Activated CD4-positive, alpha-beta T cell treated with anti-CD3 and anti-CD28 coated beads, Interleukin-2, amount 10 ng/mL, durations not matched to agents 24 days and 14 days (primary cell): ENCODE data around the gene DNAJC6. TPM values are rescaled to one million over a fixed set of nuclear protein-coding genes. Genes with fewer than 3 reads are reported as not detected.
"Not testable (repeated sequence)": the region's sequence is repeated elsewhere in the genome, so short reads cannot be mapped to it uniquely, and the experiment has no call there.

ENCODE experiments used
- DNase-seq: peaks from one replicate; pipeline ENCODE4 v3.0.0; 2022
- H3K27ac Mint-ChIP-seq: one replicate; pipeline ENCODE4 v1.8.0; 2022; ENCODE audit warnings: mild to moderate bottlenecking, mixed read lengths
- H3K27me3 Mint-ChIP-seq: one replicate; pipeline ENCODE4 v1.8.0; 2022; ENCODE audit warnings: mixed read lengths
- H3K36me3 Mint-ChIP-seq: one replicate; pipeline ENCODE4 v1.8.0; 2022; ENCODE audit warnings: low read depth, mild to moderate bottlenecking, mixed read lengths
- H3K4me1 Mint-ChIP-seq: one replicate; pipeline ENCODE4 v1.8.0; 2021; ENCODE audit warnings: mixed read lengths
- H3K4me3 Mint-ChIP-seq: one replicate; pipeline ENCODE4 v1.8.0; 2022; ENCODE audit warnings: mild to moderate bottlenecking, moderate library complexity, mixed read lengths
- H3K9me3 Mint-ChIP-seq: one replicate; pipeline ENCODE4 v1.8.0; 2021; ENCODE audit warnings: mixed read lengths
- intact Hi-C: fragments of 100-400 bp; cut with micrococcal nuclease; formaldehyde crosslinking; loops from one replicate; pipeline ENCODE4 v1.15.1; 2023
- total RNA-seq: library from RNA; stranded (reverse); gene quantifications from 2 replicates; pipeline ENCODE4 v1.2.3, GENCODE V29; 2022

DNAJC6 gene
- total RNA-seq, 1 donor from 2014 or later = 2.8 TPM

GRCh38 chr1:65442442-65442841, 133.1 kb downstream of the DNAJC6 start:
- no peak overlapping the region for H3K27ac Mint-ChIP-seq
- no peaks in the 10 kb centered on the region for H3K9me3 Mint-ChIP-seq
- H3K27me3 Mint-ChIP-seq = peaks cover 5% of the 10 kb centered on the region
- H3K4me3 Mint-ChIP-seq = no peak overlapping the region
- no peaks in the 10 kb centered on the region for H3K4me1 Mint-ChIP-seq
- H3K36me3 Mint-ChIP-seq = no peaks in the 10 kb centered on the region
- intact Hi-C loops = no loop called here
- no peak for DNase-seq

- Mint-ChIP-seq H3K36me3 (no peaks in the 10 kb centered on the region), H3K4me3 (no peak overlapping the region), H3K27me3 (peaks cover 5% of the 10 kb centered on the region), H3K27ac (no peak overlapping the region), H3K9me3 (no peaks in the 10 kb centered on the region), H3K4me1 (no peaks in the 10 kb centered on the region)
- DNase-seq = no peak
- intact Hi-C loops = no loop called here
Observed at GRCh38 chr1:65443647-65444046, 134.3 kb downstream of the DNAJC6 start.

DNA sequence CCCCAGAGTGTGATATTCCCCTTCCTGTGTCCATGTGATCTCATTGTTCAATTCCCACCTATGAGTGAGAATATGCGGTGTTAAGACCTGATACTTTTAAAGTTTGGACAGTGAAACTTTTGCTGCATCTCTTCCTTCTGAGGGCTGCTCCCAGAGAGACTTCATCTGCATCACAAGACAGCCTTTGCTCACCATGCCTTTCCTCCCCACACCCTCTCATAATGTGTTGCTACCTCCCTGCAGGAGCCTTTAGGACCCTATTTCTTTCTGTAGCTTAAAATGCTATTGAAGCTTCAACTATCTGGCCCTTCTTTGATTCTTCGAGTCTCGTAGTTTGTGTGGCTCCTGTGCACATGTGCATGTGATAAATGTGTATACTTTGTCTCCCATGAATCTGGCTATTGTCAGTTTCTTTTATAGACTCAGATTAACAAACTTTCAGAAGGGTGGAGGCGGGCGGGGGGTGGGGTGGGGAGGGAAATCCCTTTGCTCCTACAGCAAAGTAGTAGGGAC, 134.8 kb downstream of the DNAJC6 start:
- Mint-ChIP-seq H3K36me3 (no peaks in the 10 kb centered on the region), H3K4me3 (no peak overlapping the region), H3K27me3 (peaks cover 5% of the 10 kb centered on the region), H3K4me1 (no peaks in the 10 kb centered on the region), H3K27ac (no peak overlapping the region), H3K9me3 (no peaks in the 10 kb centered on the region)
- intact Hi-C loops = no loop called here
- DNase-seq = no peak

GRCh38 chr1:65445837-65446236, 136.5 kb downstream of the DNAJC6 start:
- H3K4me1 Mint-ChIP-seq = no peaks in the 10 kb centered on the region
- DNase-seq = no peak
- H3K4me3 Mint-ChIP-seq = no peak overlapping the region
- no peaks in the 10 kb centered on the region for H3K36me3 Mint-ChIP-seq
- intact Hi-C loops = no loop called here
- H3K27me3 Mint-ChIP-seq = peaks cover 2% of the 10 kb centered on the region
- no peaks in the 10 kb centered on the region for H3K9me3 Mint-ChIP-seq
- H3K27ac Mint-ChIP-seq = no peak overlapping the region

DNA sequence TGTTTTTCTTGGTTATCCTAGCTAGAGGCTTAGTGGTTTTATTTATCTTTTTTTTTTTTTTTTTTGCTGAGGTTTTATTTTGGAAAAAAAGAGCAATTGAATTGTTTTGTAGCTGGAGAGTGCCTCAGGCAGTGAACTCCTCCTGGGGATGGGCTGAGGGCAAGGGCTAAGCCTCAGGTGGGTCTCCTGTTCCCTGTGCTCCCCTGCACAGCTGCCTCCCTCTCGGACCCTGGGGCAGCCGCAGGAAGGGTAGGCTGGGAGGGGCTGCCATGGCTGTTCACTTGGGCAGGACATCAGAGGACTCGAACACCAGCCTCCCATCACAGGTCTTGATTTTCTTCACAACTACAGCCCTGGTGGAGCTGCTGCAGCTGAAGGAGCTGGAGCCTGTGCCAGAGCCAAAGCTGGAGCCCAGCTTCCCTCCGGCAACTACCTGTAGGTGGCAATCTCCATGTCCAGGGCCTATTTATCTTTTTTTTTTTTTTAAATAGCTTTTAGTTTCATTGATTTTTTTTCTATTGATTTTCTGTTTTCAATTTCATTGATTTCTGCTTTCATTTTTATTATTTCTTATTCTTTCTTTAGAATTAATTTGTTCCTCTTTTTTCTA, 140.0 kb downstream of the DNAJC6 start:
- DNase-seq = no peak
- H3K4me3 Mint-ChIP-seq = no peak overlapping the region
- H3K27ac Mint-ChIP-seq = no peak overlapping the region
- intact Hi-C loops = no loop called here
- H3K9me3 Mint-ChIP-seq = no peaks in the 10 kb centered on the region
- H3K36me3 Mint-ChIP-seq = no peaks in the 10 kb centered on the region
- no peaks in the 10 kb centered on the region for H3K4me1 Mint-ChIP-seq
- H3K27me3 Mint-ChIP-seq = peaks cover 2% of the 10 kb centered on the region

DNA sequence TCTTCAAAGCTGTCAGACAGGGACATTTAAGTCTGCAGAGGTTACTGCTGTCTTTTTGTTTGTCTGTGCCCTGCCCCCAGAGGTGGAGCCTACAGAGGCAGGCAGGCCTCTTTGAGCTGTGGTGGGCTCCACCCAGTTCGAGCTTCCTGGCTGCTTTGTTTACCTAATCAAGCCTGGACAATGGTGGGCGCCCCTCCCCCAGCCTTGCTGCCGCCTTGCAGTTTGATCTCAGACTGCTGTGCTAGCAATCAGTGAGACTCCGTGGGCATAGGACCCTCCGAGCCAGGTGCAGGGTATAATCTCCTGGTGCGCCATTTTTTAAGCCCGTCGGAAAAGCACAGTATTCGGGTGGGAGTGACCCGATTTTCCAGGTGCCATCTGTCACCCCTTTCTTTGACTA, 146.3 kb downstream of the DNAJC6 start:
- H3K27ac Mint-ChIP-seq, intact Hi-C loops, DNase-seq, H3K9me3 Mint-ChIP-seq, H3K4me3 Mint-ChIP-seq, H3K27me3 Mint-ChIP-seq, H3K36me3 Mint-ChIP-seq: not testable (repeated sequence)
- peaks cover 22% of the 10 kb centered on the region for H3K4me1 Mint-ChIP-seq

GRCh38 chr1:65456481-65456880, 147.1 kb downstream of the DNAJC6 start:
- Mint-ChIP-seq H3K9me3 (peaks cover 7% of the 10 kb centered on the region), H3K27ac (no peak overlapping the region), H3K27me3 (no peaks in the 10 kb centered on the region), H3K36me3 (no peaks in the 10 kb centered on the region), H3K4me1 (peaks cover 22% of the 10 kb centered on the region), H3K4me3 (no peak overlapping the region)
- DNase-seq = no peak
- intact Hi-C loops = no loop called here

DNA sequence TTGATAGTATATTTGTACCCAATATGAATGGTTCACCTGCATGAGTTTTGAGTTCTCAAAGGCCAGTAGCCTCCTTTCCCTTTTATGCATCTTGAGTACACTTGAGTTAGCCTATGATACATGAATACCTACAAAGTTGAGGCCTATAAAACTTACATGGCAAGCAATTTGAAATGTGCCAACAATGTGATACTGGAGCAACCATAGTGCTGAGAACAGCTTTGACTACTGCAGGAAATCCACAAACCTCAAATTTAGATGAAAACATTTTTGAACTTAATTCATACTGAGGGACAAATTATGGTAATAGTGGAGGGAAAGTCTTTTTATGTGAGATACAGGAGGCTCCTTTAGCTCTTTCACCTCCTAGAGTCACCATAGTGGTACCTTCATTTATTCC, 148.5 kb downstream of the DNAJC6 start:
- no peak overlapping the region for H3K27ac Mint-ChIP-seq
- DNase-seq = peak; percentile 57
- H3K4me1 Mint-ChIP-seq = peaks cover 22% of the 10 kb centered on the region
- H3K27me3 Mint-ChIP-seq = no peaks in the 10 kb centered on the region
- H3K4me3 Mint-ChIP-seq = no peak overlapping the region
- intact Hi-C loops = no loop called here
- H3K9me3 Mint-ChIP-seq = peaks cover 7% of the 10 kb centered on the region
- H3K36me3 Mint-ChIP-seq = no peaks in the 10 kb centered on the region

DNA sequence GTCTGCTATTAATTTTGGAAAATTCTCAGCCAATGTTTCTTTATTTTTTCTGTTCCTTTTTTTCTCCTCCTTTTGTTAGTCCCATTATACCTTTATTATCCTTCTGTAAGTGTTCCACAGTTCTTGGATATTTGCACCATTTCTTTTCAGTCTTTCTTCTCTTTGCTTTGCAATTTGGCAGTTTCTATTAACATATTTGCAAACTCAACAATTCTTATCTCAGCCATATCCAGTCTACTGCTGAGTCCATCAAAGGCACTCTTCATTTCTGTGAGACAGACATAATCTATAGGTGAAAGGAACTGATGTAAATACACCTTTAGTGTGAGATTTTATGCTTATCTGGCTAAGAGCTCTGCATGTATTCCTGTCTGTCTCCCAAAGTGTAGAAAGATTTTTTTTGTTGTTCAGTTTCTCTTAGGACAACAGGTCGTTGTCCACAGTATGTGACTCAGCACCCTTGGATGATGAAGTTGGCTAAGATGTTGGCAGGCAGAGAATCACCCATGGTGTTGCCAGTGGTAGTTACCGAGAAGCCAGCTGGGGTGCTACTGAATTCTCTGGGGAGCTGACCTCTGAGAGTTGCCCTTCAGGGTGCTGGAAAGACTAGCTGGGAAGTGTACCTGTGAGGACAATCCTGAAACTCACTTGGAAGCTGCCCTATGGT, 149.5 kb downstream of the DNAJC6 start:
- H3K4me3 Mint-ChIP-seq = no peak overlapping the region
- no peaks in the 10 kb centered on the region for H3K36me3 Mint-ChIP-seq
- H3K9me3 Mint-ChIP-seq = peaks cover 7% of the 10 kb centered on the region
- no peak overlapping the region for H3K27ac Mint-ChIP-seq
- intact Hi-C loops = loop anchor here (1.0 kb wide), 1 partner anchor 223 kb away; no protein-coding TSS in a partner anchor
- DNase-seq = no peak
- peaks cover 22% of the 10 kb centered on the region for H3K4me1 Mint-ChIP-seq
- no peaks in the 10 kb centered on the region for H3K27me3 Mint-ChIP-seq

GRCh38 chr1:65459397-65459768, 150.0 kb downstream of the DNAJC6 start:
- peak; percentile 71 for DNase-seq
- Mint-ChIP-seq H3K36me3 (no peaks in the 10 kb centered on the region), H3K4me3 (no peak overlapping the region), H3K4me1 (peaks cover 22% of the 10 kb centered on the region), H3K27me3 (no peaks in the 10 kb centered on the region), H3K27ac (no peak overlapping the region), H3K9me3 (peaks cover 7% of the 10 kb centered on the region)
- intact Hi-C loops = loop anchor here (1.0 kb wide), 1 partner anchor 223 kb away; no protein-coding TSS in a partner anchor

Other genes with a start within 250 kb of the DNAJC6 start
- 135 and 138 TPM in 2 replicates for gene AK4, start 161.3 kb upstream of the DNAJC6 start, total RNA-seq
- 1.1 and 1.2 TPM in 2 replicates for gene LEPR, start 111.1 kb downstream of the DNAJC6 start, total RNA-seq
- gene LEPROT, start 111.1 kb downstream of the DNAJC6 start, total RNA-seq = 17.9 and 20.2 TPM in 2 replicates